K562 (cell line): ENCODE results near the gene TMEM63C. TPM values are rescaled to one million over a fixed set of nuclear protein-coding genes. Genes with fewer than 3 reads are reported as not detected.
A peak's percentile ranks its signal among the peaks of the same experiment; 100 is the strongest.

Experiments
- ATAC-seq: fragments of 200-7000 bp; cut with Tn5 transposase; 3 replicates; pipeline ENCODE4 v1.9.1; 2020; ENCODE audit warnings: moderate library complexity
- BruUV-seq: library from RNA; stranded (reverse); fragments of 400-500 nt; replicated peaks from 2 replicates; lab custom pipeline; 2021; lab: Mats Ljungman, UMichigan
- CTCF ChIA-PET: fragments of 300-600 bp; formaldehyde crosslinking; extraction: SDS; loops from one replicate; lab custom pipeline; 2021; ENCODE audit warnings: low intra/inter-chr PET ratio; lab: Yijun Ruan, JAX
- POLR2A ChIA-PET: fragments of 300-600, 350-650 bp; sonication (Branson Sonifier 250); formaldehyde crosslinking; extraction: SDS; loops from one replicate; lab custom pipeline; 2021; ENCODE audit warnings: antibody characterized with exemption, inconsistent platforms; lab: Yijun Ruan, JAX
- DNase-seq, 4 experiments: peaks; one replicate each; pipeline versions ENCODE4 v3.0.0 to v3.0.0-alpha.2; 2011 to 2018; ENCODE audit warnings: low spot score in 3 of 4, mixed read lengths in 3 of 4; ENCODE audit errors: extremely low read depth in 1 of 4
- FAIRE-seq: peaks from 2 replicates; lab custom pipeline; 2011; peaks lifted over from hg19 to GRCh38; lab: Jason Lieb, UNC
- H2AFZ ChIP-seq: 2 replicates; pipeline ENCODE4 v1.6.0; 2011; ENCODE audit warnings: low read depth, low read length, control low read depth, inconsistent platforms
- H3K27ac ChIP-seq: fragments of 200-600 bp; 3 replicates; pipeline ENCODE4 v1.8.0; 2011; ENCODE audit warnings: low read depth, mild to moderate bottlenecking, control low read depth, inconsistent platforms, low read length, moderate library complexity, mixed read lengths; ENCODE audit errors: extremely low read depth
- H3K27me3 ChIP-seq, 2 experiments: fragments of 300-600 bp in 1 of 2; 2 replicates in 1 of 2; 3 replicates in 1 of 2; pipeline versions ENCODE4 v1.6.0 to v1.8.0; 2011; ENCODE audit warnings: inconsistent platforms in 2 of 2, low read length in 2 of 2, mild to moderate bottlenecking in 1 of 2, mixed read lengths in 1 of 2, moderate library complexity in 1 of 2; ENCODE audit not compliant: control insufficient read depth in 2 of 2, insufficient read depth in 2 of 2
- H3K36me3 ChIP-seq: fragments of 300-600 bp; 3 replicates; pipeline ENCODE4 v1.8.0; 2011; ENCODE audit warnings: mild to moderate bottlenecking, low read length, inconsistent platforms; ENCODE audit not compliant: control insufficient read depth, insufficient read depth
- H3K4me1 ChIP-seq, 2 experiments: fragments of 200-600 bp in 1 of 2; replicated peaks in 1 of 2; 2 replicates in 1 of 2; 3 replicates in 1 of 2; pipeline versions ENCODE4 v1.5.1 to v1.8.0; 2011; ENCODE audit warnings: inconsistent platforms in 2 of 2, low read length in 2 of 2, mild to moderate bottlenecking in 1 of 2, mixed read lengths in 1 of 2, moderate library complexity in 1 of 2; ENCODE audit not compliant: control insufficient read depth in 2 of 2, insufficient read depth in 2 of 2
- H3K4me2 ChIP-seq: 2 replicates; pipeline ENCODE4 v1.6.1; 2011; ENCODE audit warnings: low read length, control low read depth, inconsistent platforms, mixed read lengths; ENCODE audit not compliant: insufficient read depth
- H3K4me3 ChIP-seq: fragments of 200-600 bp; sonication (generic), shearing (Covaris generic); 2 replicates; pipeline ENCODE4 v1.5.1; 2016; ENCODE audit warnings: control low read depth, inconsistent platforms
- H3K79me2 ChIP-seq: fragments of 200-600 bp; 3 replicates; pipeline ENCODE4 v1.8.0; 2011; ENCODE audit warnings: low read length, inconsistent platforms; ENCODE audit not compliant: control insufficient read depth, insufficient read depth
- H3K9ac ChIP-seq, 2 experiments: 2 replicates each; pipeline versions ENCODE4 v1.6.0 to v1.6.1; 2011; ENCODE audit warnings: low read depth in 2 of 2, low read length in 2 of 2, control low read depth in 1 of 2, inconsistent platforms in 1 of 2, mild to moderate bottlenecking in 1 of 2, mixed read lengths in 1 of 2; ENCODE audit not compliant: insufficient read depth in 1 of 2
- H3K9me1 ChIP-seq: one replicate; pipeline ENCODE4 v1.6.0; 2011; ENCODE audit warnings: inconsistent platforms, mild to moderate bottlenecking, low read length, moderate library complexity; ENCODE audit not compliant: control insufficient read depth, insufficient read depth
- H3K9me3 ChIP-seq: replicated peaks from 2 replicates; pipeline ENCODE4 v1.5.1; 2011; ENCODE audit warnings: low read depth, low read length, inconsistent platforms; ENCODE audit not compliant: control insufficient read depth, insufficient read depth
- H4K20me1 ChIP-seq: replicated peaks from 2 replicates; pipeline ENCODE4 v1.6.1; 2011; ENCODE audit warnings: low read length, inconsistent platforms, mixed read lengths; ENCODE audit not compliant: control insufficient read depth, insufficient read depth
- BMI1 ChIP-seq: fragments of 150-350 bp; IDR thresholded peaks from 2 replicates; pipeline ENCODE4 v1.6.1; 2014; ENCODE audit warnings: low read length
- BRF1 ChIP-seq: IDR thresholded peaks from 3 replicates; pipeline ENCODE4 v1.6.1; 2011; ENCODE audit warnings: borderline replicate concordance, mild to moderate bottlenecking; ENCODE audit not compliant: insufficient read length; ENCODE audit errors: extremely low read depth
- HOXB6 ChIP-seq: fragments of 250-450 bp; sonication (Bioruptor Pico); IDR thresholded peaks from 2 replicates; pipeline ENCODE4 v1.5.1; 2022; ENCODE audit warnings: mild to moderate bottlenecking, borderline replicate concordance
- JUN ChIP-seq, 2 experiments: sonication (generic) in 1 of 2; formaldehyde crosslinking in 1 of 2; IDR thresholded peaks; 2 replicates each; pipeline versions ENCODE4 v1.6.1 to v1.8.0; 2012 to 2022; ENCODE audit warnings: borderline replicate concordance in 2 of 2, mild to moderate bottlenecking in 2 of 2, improper control_type of control experiment in 1 of 2, low read depth in 1 of 2, low read length in 1 of 2, missing genetic modification reagents in 1 of 2
- MEIS2 ChIP-seq: fragments of 450-650 bp; IDR thresholded peaks from 2 replicates; pipeline ENCODE4 v1.6.1; 2014; ENCODE audit warnings: mild to moderate bottlenecking; ENCODE audit not compliant: partially characterized antibody
- NFIC ChIP-seq: fragments of 450-650 bp; IDR thresholded peaks from 2 replicates; pipeline ENCODE4 v1.6.1; 2017; ENCODE audit warnings: mild to moderate bottlenecking, inconsistent platforms
- NFIX ChIP-seq: fragments of 250-450 bp; sonication (Bioruptor Pico); IDR thresholded peaks from 2 replicates; pipeline ENCODE4 v1.4.0; 2020; ENCODE audit warnings: low read depth, mild to moderate bottlenecking, moderate library complexity
- WGBS: fragments of 100-300 bp; shearing (Covaris generic); methylation state at CpG from one replicate; pipeline ENCODE4 v1.1.6; 2016; ENCODE audit warnings: low coverage, mixed read lengths; ENCODE audit not compliant: insufficient coverage; ENCODE audit errors: missing lambda C conversion rate; 5-methylcytosine and 5-hydroxymethylcytosine counted together
- in situ Hi-C: fragments of 300-500 bp; cut with MboI; formaldehyde crosslinking; loops from 4 replicates; pipeline ENCODE4 v1.15.0; 2018; ENCODE audit warnings: inconsistent platforms, mixed read lengths
- intact Hi-C: fragments of 100-400 bp; cut with micrococcal nuclease; formaldehyde crosslinking; loops from 2 replicates; pipeline ENCODE4 v1.14.2; 2022
- polyA plus RNA-seq, 8 experiments: library from polyadenylated mRNA; depleted of rRNA in 4 of 8; stranded (reverse) in 5 of 8; unstranded in 3 of 8; fragments of >200 nt; fragmentation: Nextera tagmentation in 2 of 8; fragmentation: Illumina TruSeq in 1 of 8; extraction: Ambion mirVana in 2 of 8; extraction: Trizol in 1 of 8; gene quantifications; 2 replicates each; pipeline versions ENCODE4 v1.2.1 to v1.2.3, GENCODE V29; 2011 to 2014; ENCODE audit warnings: inconsistent platforms in 1 of 8, missing spikeins in 1 of 8
- total RNA-seq, 7 experiments: library from RNA; depleted of rRNA in 6 of 7; stranded (reverse); fragments of >200 nt in 6 of 7; fragmentation: Illumina TruSeq in 2 of 7; extraction: Trizol in 2 of 7; gene quantifications; 2 replicates each; pipeline versions ENCODE4 v1.2.1 to v1.2.3, GENCODE V29; 2011 to 2021; ENCODE audit warnings: low replicate concordance in 1 of 7
- TF ChIP-seq, protein P1 (sequence below): fragments of 450-650 bp; formaldehyde crosslinking; IDR thresholded peaks from 2 replicates; pipeline ENCODE4 v1.4.0; 2020; ENCODE audit warnings: mild to moderate bottlenecking
- TF ChIP-seq, protein P2 (sequence below): fragments of 250-450 bp; sonication (Bioruptor Pico); IDR thresholded peaks from 2 replicates; pipeline ENCODE4 v1.9.0; 2021; ENCODE audit warnings: mild to moderate bottlenecking

TMEM63C gene
- total and polyA plus RNA-seq, 9 of the 15 experiments (the other 6 are each of a cell fraction or from before 2014, with no cell fraction given) = 0.07 TPM; not detected in 8

DNA sequence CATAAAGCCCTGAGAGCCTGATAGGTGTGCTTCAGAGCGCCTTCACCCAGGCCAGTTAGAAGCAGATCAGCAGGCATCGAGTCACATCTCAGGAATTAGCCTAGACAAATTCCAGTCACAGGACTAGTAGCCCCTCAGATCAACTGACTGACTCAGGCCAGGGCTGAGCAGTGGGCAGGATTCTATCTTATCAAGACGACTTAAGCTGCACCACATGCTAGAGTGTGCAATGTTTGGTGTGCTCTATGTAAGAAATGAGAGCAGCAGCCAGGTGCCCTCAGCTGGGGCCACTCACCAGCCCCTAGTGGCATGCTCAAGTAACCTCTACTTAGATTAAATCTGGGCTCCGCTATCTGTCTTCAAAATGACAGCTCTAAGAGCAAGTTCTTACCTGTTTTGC lies 109.1 kb downstream of the TMEM63C start:
- intact Hi-C loops = no loop called here
- H2AFZ ChIP-seq = no peak overlapping the region
- CTCF ChIA-PET = no interaction called here
- ATAC-seq = no peak
- no peaks in the 10 kb centered on the region for H4K20me1 ChIP-seq
- H3K9ac ChIP-seq = no peak overlapping the region
- no peaks in the 10 kb centered on the region for H3K9me3 ChIP-seq
- H3K36me3 ChIP-seq = peaks cover 18% of the 10 kb centered on the region; the same call in 2 of the 3 replicates
- H3K4me3 ChIP-seq = no peak overlapping the region
- no peak overlapping the region for H3K4me2 ChIP-seq
- BruUV-seq = no TSS peak
- no peaks in the 10 kb centered on the region for H3K9me1 ChIP-seq
- in situ Hi-C loops = no loop called here
- no peaks in the 10 kb centered on the region for H3K4me1 ChIP-seq
- DNase-seq = no peak
- TF ChIP-seq HOXB6 (CRISPR knock-in tag) (no peak), MEIS2 (peak; percentile 4)
- no peaks in the 10 kb centered on the region for H3K79me2 ChIP-seq
- POLR2A ChIA-PET = no interaction called here
- WGBS = 35% methylated on average over 4 of the region's 4 CpGs
- FAIRE-seq = no peak
- no peak overlapping the region for H3K27ac ChIP-seq
- H3K27me3 ChIP-seq = no peaks in the 10 kb centered on the region

DNA sequence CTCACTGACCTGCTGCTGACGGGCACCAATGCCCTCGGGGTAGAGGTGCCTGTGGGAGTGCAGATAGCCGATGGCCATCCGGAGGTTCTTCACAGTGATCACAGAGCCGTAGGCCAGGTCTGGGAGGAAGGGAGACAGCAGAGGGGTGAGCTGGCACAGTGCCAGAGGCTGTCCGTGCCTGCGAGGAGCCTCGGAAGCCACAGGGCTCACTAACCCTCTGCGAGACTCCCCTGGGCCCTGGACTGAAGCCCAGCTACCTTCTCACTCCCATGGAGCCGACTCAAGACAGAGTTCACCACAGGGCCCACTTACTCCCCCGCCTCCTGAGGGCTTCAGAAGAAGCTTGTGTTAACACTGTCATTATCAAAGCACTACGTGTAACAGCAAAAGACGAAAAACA lies 114.6 kb downstream of the TMEM63C start:
- ATAC-seq (no peak), FAIRE-seq (no peak), DNase-seq (no peak)
- Histone ChIP-seq H2AFZ (no peak overlapping the region), H3K9me3 (no peaks in the 10 kb centered on the region), H3K36me3 (peaks cover 19% of the 10 kb centered on the region; the same call in 2 of the 3 replicates), H3K9me1 (no peaks in the 10 kb centered on the region), H3K79me2 (no peaks in the 10 kb centered on the region), H3K4me3 (no peak overlapping the region), H4K20me1 (no peaks in the 10 kb centered on the region), H3K4me2 (no peak overlapping the region), H3K27ac (no peak overlapping the region), H3K9ac (no peak overlapping the region), H3K27me3 (no peaks in the 10 kb centered on the region), H3K4me1 (no peaks in the 10 kb centered on the region)
- intact Hi-C loops = no loop called here
- in situ Hi-C loops = no loop called here
- POLR2A ChIA-PET = no interaction called here
- WGBS = 71% methylated on average over 13 of the region's 13 CpGs
- no peak for TF ChIP-seq BRF1
- TF ChIP-seq NFIC = peak; percentile 94
- TF ChIP-seq, protein P1, sequence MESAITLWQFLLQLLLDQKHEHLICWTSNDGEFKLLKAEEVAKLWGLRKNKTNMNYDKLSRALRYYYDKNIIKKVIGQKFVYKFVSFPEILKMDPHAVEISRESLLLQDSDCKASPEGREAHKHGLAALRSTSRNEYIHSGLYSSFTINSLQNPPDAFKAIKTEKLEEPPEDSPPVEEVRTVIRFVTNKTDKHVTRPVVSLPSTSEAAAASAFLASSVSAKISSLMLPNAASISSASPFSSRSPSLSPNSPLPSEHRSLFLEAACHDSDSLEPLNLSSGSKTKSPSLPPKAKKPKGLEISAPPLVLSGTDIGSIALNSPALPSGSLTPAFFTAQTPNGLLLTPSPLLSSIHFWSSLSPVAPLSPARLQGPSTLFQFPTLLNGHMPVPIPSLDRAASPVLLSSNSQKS (CRISPR knock-in tag) = no peak
- TF ChIP-seq, protein P2, sequence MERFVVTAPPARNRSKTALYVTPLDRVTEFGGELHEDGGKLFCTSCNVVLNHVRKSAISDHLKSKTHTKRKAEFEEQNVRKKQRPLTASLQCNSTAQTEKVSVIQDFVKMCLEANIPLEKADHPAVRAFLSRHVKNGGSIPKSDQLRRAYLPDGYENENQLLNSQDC (CRISPR knock-in tag) = no peak
- TF ChIP-seq BMI1 = no peak
- no peak for TF ChIP-seq JUN (IDR thresholded peaks at IDR 0.05; ENCODE audit: borderline replicate concordance, low read depth, low read length)
- no peak for TF ChIP-seq JUN (CRISPR knock-in tag; IDR thresholded peaks at IDR 0.05; ENCODE audit: borderline replicate concordance)
- peak; percentile 75 for TF ChIP-seq NFIX (CRISPR knock-in tag)
- TF ChIP-seq, all 486 proteins: peak for 2
- CTCF ChIA-PET = interaction anchor here (0.7 kb wide), 1 partner anchor 148 kb away, joined by 3 read pairs; no protein-coding TSS in a partner anchor
- BruUV-seq = no TSS peak
